ENCODE results near the gene NEAT1. TPM values are rescaled to one million over a fixed set of nuclear protein-coding genes. Genes with fewer than 3 reads are reported as not detected.

NEAT1 gene
- total RNA-seq, 1 experiment from 2014 or later = 564 TPM

DNA sequence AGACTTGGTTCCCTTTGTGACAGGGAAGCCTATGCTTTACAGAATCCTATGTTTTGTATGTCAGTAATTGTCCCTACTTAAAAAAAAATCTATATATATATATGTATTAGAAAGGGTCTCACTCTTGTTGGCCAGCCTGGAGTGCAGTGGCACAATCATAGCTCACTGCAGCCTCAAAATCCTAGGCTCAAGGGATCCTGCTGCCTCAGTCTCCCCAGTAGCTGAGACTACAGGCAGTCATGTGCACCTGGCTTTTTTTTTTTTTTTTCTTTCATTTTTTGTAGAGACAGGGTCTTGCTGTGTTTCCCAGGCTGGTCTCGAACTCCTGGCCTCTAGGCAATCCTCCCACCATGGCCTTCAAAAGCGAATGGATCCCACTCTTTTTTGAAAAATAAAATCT, 2.1 kb upstream of the NEAT1 start:
- intact Hi-C loops (cut with micrococcal nuclease) = loop anchor here (2.0 kb wide), 1 partner anchor 38 kb away; the partner anchor contains the start of gene SLC25A45
- H3K27ac ChIP-seq (ENCODE audit: low read depth, low read length) = peak overlapping the region; percentile 100
- RAD21 ChIA-PET (ENCODE audit: low non-redundant PET in 1 of 2, low total read pairs in 2 of 2, uncharacterized antibody in 2 of 2, unreplicated experiment in 2 of 2) = interaction anchor here in 1 of 2 experiments (0.6 to 0.9 kb wide), 2 partner anchors 78 to 87 kb away, joined by 3 read pairs; partner anchors contain the start of gene MALAT1
- no peak overlapping the region for H2AFZ ChIP-seq (ENCODE audit: low read depth, low read length, poor library complexity, severe bottlenecking)
- H3K9me2 ChIP-seq (ENCODE audit: insufficient read depth) = no peaks in the 10 kb centered on the region
- H4K20me1 ChIP-seq (ENCODE audit: insufficient read depth) = peaks cover 17% of the 10 kb centered on the region
- DNase-seq (ENCODE audit: low read depth, low spot score) (no peak), ATAC-seq (no peak)
- no peaks in the 10 kb centered on the region for H3K27me3 ChIP-seq (ENCODE audit: insufficient read depth, low read length)
- CTCF ChIA-PET = interaction anchor here (2.1 to 2.2 kb wide), 2 partner anchors 49 to 88 kb away, joined by 6 to 9 read pairs; no protein-coding TSS in a partner anchor
- TF ChIP-seq, protein P1, sequence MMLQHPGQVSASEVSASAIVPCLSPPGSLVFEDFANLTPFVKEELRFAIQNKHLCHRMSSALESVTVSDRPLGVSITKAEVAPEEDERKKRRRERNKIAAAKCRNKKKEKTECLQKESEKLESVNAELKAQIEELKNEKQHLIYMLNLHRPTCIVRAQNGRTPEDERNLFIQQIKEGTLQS (IDR thresholded peaks at IDR 0.05) = no peak
- TF ChIP-seq, protein P2, sequence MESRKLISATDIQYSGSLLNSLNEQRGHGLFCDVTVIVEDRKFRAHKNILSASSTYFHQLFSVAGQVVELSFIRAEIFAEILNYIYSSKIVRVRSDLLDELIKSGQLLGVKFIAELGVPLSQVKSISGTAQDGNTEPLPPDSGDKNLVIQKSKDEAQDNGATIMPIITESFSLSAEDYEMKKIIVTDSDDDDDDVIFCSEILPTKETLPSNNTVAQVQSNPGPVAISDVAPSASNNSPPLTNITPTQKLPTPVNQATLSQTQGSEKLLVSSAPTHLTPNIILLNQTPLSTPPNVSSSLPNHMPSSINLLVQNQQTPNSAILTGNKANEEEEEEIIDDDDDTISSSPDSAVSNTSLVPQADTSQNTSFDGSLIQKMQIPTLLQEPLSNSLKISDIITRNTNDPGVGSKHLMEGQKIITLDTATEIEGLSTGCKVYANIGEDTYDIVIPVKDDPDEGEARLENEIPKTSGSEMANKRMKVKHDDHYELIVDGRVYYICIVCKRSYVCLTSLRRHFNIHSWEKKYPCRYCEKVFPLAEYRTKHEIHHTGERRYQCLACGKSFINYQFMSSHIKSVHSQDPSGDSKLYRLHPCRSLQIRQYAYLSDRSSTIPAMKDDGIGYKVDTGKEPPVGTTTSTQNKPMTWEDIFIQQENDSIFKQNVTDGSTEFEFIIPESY (IDR thresholded peaks at IDR 0.05; ENCODE audit: extremely low read depth, insufficient replicate concordance, low read length) = no peak
- TF ChIP-seq ZNF274 (IDR thresholded peaks at IDR 0.05; ENCODE audit: low read depth, low read length) = no peak
- TF ChIP-seq, protein P3, sequence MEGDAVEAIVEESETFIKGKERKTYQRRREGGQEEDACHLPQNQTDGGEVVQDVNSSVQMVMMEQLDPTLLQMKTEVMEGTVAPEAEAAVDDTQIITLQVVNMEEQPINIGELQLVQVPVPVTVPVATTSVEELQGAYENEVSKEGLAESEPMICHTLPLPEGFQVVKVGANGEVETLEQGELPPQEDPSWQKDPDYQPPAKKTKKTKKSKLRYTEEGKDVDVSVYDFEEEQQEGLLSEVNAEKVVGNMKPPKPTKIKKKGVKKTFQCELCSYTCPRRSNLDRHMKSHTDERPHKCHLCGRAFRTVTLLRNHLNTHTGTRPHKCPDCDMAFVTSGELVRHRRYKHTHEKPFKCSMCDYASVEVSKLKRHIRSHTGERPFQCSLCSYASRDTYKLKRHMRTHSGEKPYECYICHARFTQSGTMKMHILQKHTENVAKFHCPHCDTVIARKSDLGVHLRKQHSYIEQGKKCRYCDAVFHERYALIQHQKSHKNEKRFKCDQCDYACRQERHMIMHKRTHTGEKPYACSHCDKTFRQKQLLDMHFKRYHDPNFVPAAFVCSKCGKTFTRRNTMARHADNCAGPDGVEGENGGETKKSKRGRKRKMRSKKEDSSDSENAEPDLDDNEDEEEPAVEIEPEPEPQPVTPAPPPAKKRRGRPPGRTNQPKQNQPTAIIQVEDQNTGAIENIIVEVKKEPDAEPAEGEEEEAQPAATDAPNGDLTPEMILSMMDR (IDR thresholded peaks at IDR 0.05 in 2 of 3, conservative IDR thresholded peaks at IDR 0.05 in 1 of 3; ENCODE audit: borderline replicate concordance in 1 of 3, insufficient read depth in 1 of 3, low read depth in 2 of 3, low read length in 2 of 3) = no peak
- no peak for TF ChIP-seq YY1 (IDR thresholded peaks at IDR 0.05; ENCODE audit: extremely low read depth, insufficient replicate concordance, low read depth, low read length)
- no peak for TF ChIP-seq TCF7L2 (IDR thresholded peaks at IDR 0.05; ENCODE audit: borderline replicate concordance, extremely low read depth, insufficient read depth, insufficient read length)
- H3K79me2 ChIP-seq (ENCODE audit: insufficient read depth, low read length) = peaks cover 38% of the 10 kb centered on the region
- BruUV-seq (replicated peaks) = no TSS peak
- H3K4me2 ChIP-seq (ENCODE audit: low read length) = peak overlapping the region; percentile 96
- peak overlapping the region; percentile 95 for H3K9ac ChIP-seq (ENCODE audit: low read length)
- POLR2A ChIA-PET = interaction anchor here (0.7 to 15.5 kb wide), 11 partner anchors 11 to 146 kb away, joined by 3 to 910 read pairs (median 4); partner anchors contain the start of genes MALAT1 and SLC25A45
- H3K9me3 ChIP-seq (ENCODE audit: control insufficient read depth in 1 of 2, insufficient read depth in 1 of 2, low read depth in 1 of 2, low read length in 2 of 2) = no peaks in the 10 kb centered on the region
- peaks cover 0 to 8% of the 10 kb centered on the region in 2 experiments; a peak in 1 of 4 replicates for H3K36me3 ChIP-seq (ENCODE audit: control insufficient read depth in 1 of 2, insufficient read depth in 2 of 2, low read length in 2 of 2)
- peak overlapping the region; percentile 40 to 77; a peak in 3 of 4 replicates for H3K4me3 ChIP-seq (replicated peaks in 1 of 2; ENCODE audit: low read depth in 1 of 2, low read length in 2 of 2)
- peaks cover 69 to 100% of the 10 kb centered on the region in 2 experiments for H3K4me1 ChIP-seq (ENCODE audit: control insufficient read depth in 1 of 2, insufficient read depth in 2 of 2, low read length in 2 of 2)
